HG03432 (cell line): Measurements from ENCODE around the gene HOTAIR.

Experiments used
- ATAC-seq: cut with Tn5 transposase; IDR thresholded peaks from one replicate; pipeline ENCODE4 v1.9.1; 2021; ENCODE audit warnings: mild to moderate bottlenecking, moderate library complexity; ENCODE audit not compliant: unreplicated experiment

HOTAIR gene

GRCh38 chr12:53976823-53977595, 2.3 kb upstream of the HOTAIR start:
- ATAC-seq = no peak

- no peak for ATAC-seq
Observed at GRCh38 chr12:53976172-53976822, 1.5 kb upstream of the HOTAIR start.

GRCh38 chr12:53975479-53976152, 862 bp upstream of the HOTAIR start:
- ATAC-seq = no peak

GRCh38 chr12:53975064-53975471, 314 bp upstream of the HOTAIR start:
- ATAC-seq = no peak

- no peak for ATAC-seq
Observed at GRCh38 chr12:53973236-53974042, 1.3 kb downstream of the HOTAIR start.

- ATAC-seq = no peak
Observed at GRCh38 chr12:53972722-53973235, 2.0 kb downstream of the HOTAIR start, which contains the start of gene HOXC11. Gene HOXC11 (plus strand): TSS chr12:53973126. CDS start chr12:53973242, 116 bp downstream.

GRCh38 chr12:53972152-53972702, 2.5 kb downstream of the HOTAIR start:
- ATAC-seq = no peak

GRCh38 chr12:53971686-53972085, 3.1 kb downstream of the HOTAIR start:
- no peak for ATAC-seq

GRCh38 chr12:53971129-53971528, 3.6 kb downstream of the HOTAIR start:
- ATAC-seq = no peak

- no peak for ATAC-seq
Observed at GRCh38 chr12:53970451-53970850, 4.3 kb downstream of the HOTAIR start.

GRCh38 chr12:53969588-53970259, 5.0 kb downstream of the HOTAIR start:
- no peak for ATAC-seq

GRCh38 chr12:53968214-53969127, 6.3 kb downstream of the HOTAIR start:
- no peak for ATAC-seq

- ATAC-seq = no peak
Observed at GRCh38 chr12:53967421-53967925, 7.3 kb downstream of the HOTAIR start.

- no peak for ATAC-seq
Observed at GRCh38 chr12:53966385-53967133, 8.2 kb downstream of the HOTAIR start.

- ATAC-seq = no peak
Observed at GRCh38 chr12:53966085-53966384, 8.7 kb downstream of the HOTAIR start.

- ATAC-seq = no peak
Observed at GRCh38 chr12:53965281-53966084, 9.3 kb downstream of the HOTAIR start.

GRCh38 chr12:53964315-53964713, 10.4 kb downstream of the HOTAIR start:
- no peak for ATAC-seq
